GM21786 (cell line): ENCODE measurements around the gene HOPX.
A peak's percentile ranks its signal among the peaks of the same experiment; 100 is the strongest.
"Not testable (repeated sequence)": the region's sequence is repeated elsewhere in the genome, so short reads cannot be mapped to it uniquely, and the experiment has no call there.

Experiments used
- ATAC-seq: cut with Tn5 transposase; IDR thresholded peaks from one replicate; pipeline ENCODE4 v1.9.1; 2021; ENCODE audit not compliant: unreplicated experiment

HOPX gene, protein sequence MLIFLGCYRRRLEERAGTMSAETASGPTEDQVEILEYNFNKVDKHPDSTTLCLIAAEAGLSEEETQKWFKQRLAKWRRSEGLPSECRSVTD

DNA sequence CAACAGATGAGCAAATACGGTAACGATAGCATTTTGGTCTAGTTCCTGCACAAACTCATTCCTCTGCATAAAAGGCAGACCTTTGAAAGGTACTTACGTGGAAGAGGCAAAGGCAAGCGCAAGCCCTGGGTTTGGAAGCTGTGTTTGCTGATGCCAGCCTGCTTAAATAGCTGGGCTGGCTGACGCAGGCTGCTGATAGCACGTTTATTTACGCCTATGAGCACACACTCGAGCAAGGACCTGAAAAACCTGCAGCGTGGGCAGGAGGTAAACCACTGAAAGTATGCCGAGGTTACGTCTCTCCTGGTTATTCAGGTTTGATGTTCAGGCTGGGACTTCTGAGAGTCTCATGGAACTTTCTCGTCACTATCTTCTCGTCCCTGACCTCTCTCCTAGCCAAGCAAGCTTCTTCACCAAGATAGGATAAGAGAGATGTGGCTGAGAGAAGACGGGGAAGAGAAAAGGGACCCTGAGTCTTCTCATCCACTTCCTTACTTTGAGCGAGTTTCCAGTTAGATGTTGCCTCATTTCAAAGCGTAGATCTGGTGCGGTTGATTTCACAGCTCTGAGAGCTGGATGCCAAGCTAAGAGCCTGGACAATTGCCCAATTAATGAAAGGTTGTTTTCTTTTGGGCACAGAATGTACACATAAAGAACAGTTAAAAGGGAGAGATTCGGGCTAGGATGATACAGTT lies at the start of gene HOPX:
HOPX (minus strand) TSS at position 139 of the 695 bp plus-strand sequence. CDS start 23,480 bp downstream, outside the sequence.
- peak; percentile 58 for ATAC-seq

DNA sequence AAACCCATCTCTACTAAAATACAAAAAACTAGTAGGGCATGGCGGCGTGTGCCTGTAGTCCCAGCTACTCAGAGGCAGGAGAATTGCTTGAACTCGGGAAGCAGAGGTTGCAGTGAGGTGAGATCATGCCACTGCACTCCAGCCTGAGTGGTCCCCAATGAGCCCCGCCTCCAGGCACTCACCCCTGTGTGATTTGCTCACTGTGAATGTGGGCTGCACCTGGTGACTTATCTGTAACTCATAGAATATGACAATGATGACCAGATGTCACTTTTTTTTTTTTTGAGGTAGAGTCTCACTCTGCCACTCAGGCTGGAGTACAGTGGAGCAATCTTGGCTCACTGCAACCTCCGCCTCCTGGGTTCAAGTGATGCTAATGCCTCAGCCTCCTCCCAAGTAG lies 49.0 kb upstream of the HOPX start:
- no peak for ATAC-seq

GRCh38 chr4:56728512-56728911 lies 47.4 kb upstream of the HOPX start:
- ATAC-seq = no peak

DNA sequence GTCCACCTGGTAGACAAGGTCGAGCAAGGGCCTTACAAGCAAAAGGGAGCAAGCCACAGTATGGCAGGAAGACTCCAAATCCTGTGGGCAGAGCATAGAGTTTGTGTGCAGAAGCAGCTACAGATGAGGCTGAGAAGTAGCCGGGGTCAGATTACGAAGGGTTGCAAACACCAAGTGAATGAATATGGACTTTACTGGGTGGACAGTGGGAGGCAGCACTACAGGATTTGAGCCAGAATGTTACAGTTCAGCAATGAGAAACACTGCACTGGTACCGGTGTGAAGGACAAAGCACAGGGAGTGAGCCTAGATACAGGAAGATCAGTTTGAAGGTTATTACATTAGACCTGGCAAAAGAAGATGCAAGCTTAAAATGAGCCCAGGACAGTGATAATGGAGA lies 46.1 kb upstream of the HOPX start:
- no peak for ATAC-seq

GRCh38 chr4:56726593-56726992 lies 45.5 kb upstream of the HOPX start:
- ATAC-seq = not testable (repeated sequence)

GRCh38 chr4:56723659-56724230 lies 42.6 kb upstream of the HOPX start:
- ATAC-seq = no peak

GRCh38 chr4:56723201-56723605 lies 42.1 kb upstream of the HOPX start:
- no peak for ATAC-seq

DNA sequence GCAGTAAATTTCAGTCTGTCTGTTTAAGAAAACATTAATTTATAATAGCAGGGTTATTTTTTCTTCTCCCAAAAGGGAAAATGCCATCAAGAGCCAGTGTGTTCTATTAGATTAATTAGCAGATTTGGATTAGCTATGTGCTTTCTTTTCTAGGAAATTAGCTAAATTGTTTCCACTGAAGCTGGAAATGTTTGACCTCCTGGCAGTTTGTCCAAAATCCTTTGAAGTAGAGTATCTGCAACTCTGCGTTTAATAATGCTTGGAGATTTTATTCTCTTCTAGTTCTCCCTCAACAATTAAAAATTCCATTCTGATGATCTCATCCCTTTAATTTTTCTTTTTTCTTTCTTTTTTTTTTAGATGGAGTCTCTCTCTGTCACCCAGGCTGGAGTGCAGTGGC lies 27.1 kb upstream of the HOPX start:
- ATAC-seq = no peak

GRCh38 chr4:56705966-56706365 lies 24.9 kb upstream of the HOPX start:
- no peak for ATAC-seq

DNA sequence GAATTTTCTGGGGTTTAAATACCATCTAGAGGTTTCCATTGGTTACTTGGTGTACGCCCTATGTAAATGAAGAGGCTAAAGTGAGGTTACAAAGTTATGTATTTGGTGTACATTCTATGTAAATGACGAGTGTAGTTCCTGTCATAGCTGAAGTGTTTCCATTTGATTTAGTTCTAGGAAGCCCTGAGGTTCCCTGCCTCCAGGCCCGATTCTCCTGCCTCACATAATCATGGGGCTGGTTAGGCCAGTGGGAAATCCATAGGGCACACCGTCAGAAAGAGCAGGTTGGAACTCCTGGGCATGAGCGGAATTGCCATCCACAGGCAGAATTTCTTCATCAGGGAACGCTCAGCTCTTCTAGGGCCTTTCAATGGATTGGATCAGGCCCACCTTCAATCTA lies 24.2 kb upstream of the HOPX start:
- no peak for ATAC-seq

- no peak for ATAC-seq
Measured at GRCh38 chr4:56704089-56704871, 23.2 kb upstream of the HOPX start.

DNA sequence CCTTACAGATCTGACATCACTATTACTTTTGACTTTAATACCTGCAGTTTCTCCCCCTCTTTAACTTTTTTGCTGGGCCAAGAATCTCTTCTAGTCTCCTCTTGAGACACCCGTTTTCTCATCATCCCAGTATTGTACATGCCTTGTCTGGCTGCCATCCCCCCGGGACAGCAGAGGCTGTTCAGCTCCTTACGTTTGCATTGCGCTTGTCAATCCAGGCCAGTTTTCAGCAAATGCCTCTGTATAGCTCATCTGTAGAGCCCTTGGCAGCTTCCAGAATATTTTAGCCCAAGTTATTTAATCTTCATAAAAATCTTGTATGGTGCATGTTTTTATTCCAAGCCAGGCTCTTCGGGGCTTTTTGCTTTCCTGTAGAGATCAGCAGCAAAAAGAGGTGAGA lies 22.3 kb upstream of the HOPX start:
- no peak for ATAC-seq

GRCh38 chr4:56701644-56702043 lies 20.5 kb upstream of the HOPX start:
- no peak for ATAC-seq

- no peak for ATAC-seq
Measured at GRCh38 chr4:56701161-56701480, 20.0 kb upstream of the HOPX start.

GRCh38 chr4:56699537-56700105 lies 18.5 kb upstream of the HOPX start:
- no peak for ATAC-seq

DNA sequence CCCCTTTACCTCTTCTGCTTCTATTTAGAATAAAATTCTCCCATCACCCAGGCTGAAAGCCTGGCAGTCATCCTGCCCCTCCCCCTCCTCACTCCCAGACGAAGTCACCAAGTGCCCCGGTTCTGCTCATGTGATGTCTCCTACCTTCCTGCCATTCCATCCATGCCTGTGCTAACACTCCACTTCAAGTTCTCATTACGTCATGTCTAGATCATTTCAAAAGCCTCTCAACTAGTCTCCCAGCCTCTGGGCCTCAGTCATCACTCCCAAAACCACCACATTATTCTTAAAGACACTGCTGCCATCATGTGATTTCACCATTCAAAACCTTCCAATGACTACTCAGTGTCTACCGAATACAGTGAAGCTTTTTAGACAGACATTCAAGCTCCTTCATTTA lies 17.2 kb upstream of the HOPX start:
- no peak for ATAC-seq

DNA sequence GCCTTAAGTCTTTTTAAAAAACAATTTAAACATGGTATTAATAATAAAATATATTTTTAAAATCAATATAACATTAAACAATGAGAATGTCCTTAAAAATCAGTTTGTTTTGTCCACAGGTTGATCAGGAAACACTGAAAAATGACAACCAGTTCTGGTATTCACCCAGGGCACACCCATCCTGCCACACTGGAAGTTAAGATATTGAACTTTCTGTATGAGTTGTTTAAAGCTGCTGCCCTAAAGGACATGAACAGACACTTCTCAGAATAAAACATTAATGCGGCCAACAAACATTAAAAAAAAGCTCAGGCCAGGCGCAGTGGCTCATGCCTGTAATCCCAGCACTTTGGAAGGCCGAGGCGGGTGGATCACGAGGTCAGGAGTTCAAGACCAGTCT lies 15.0 kb upstream of the HOPX start:
- no peak for ATAC-seq

GRCh38 chr4:56693476-56693875 lies 12.4 kb upstream of the HOPX start:
- ATAC-seq = not testable (repeated sequence)

GRCh38 chr4:56692576-56692975 lies 11.5 kb upstream of the HOPX start:
- no peak for ATAC-seq

- ATAC-seq = no peak
Measured at GRCh38 chr4:56691425-56691824, 10.3 kb upstream of the HOPX start.

DNA sequence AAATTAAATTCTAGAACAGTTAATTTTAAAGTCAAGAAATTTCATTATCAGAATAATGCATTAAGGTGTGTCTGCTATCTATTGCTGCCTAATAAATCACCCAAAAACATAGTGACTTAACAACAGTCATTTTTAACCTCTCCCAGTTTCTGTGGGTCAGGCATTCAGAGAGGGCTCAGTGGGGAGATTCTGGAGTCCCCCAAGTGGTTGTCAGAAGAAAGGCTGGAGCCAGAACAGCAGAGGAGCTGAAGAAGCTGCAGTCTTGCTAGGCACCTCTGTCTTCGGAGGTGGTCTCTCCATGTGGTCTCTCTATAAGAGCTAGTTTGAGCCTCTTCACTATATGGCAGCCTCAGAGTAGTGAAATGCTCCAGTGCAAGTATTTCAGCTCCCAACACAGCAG lies 9.3 kb upstream of the HOPX start:
- ATAC-seq = no peak
